ENCODE results near the gene DMRTC2. TPM values are rescaled to one million over a fixed set of nuclear protein-coding genes. Genes with fewer than 3 reads are reported as not detected.

Gene DMRTC2
- total RNA-seq, 8 experiments from 2014 or later = 0.09 to 0.90 (median 0.13) TPM; not detected in 3

DNA sequence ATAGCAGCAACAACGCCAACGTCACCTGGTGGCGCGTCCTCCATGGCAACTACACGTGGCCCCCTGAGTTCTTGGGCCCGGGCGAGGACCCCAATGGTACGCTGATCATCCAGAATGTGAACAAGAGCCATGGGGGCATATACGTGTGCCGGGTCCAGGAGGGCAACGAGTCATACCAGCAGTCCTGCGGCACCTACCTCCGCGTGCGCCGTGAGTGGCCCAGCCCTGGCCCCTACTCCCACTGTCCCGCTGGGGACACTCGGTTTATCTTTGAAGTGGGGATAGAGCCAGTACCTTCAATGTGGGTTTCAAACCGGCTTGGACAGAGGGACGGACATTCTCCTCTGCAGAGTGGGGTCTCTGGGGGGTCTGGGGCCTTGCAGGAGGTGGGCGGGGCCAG, 34.2 kb downstream of the DMRTC2 start:
- peaks cover 3 to 6% of the 10 kb centered on the region in 2 donors for H3K4me1 ChIP-seq (replicated peaks in 1 of 2)
- no peak overlapping the region for H3K4me3 ChIP-seq
- in situ Hi-C loops (cut with MboI; ENCODE audit: low pct_unique_long_range_greater_than_20kb in 2 of 9, low sequenced_read_pairs in 9 of 9, unreplicated experiment in 9 of 9) = loop anchor here in 1 of 9 experiments (10.0 kb wide), 1 partner anchor 76 kb away; the partner anchor contains the start of gene RABAC1
- no peak for ATAC-seq (replicated peaks in 6 of 8)
- no peak overlapping the region for H3K27ac ChIP-seq
- WGBS, 10 experiments = 73% methylated on average over 3 of the region's 21 CpGs; no CpG with 5 or more reads in 9 of the 10 experiments

DNA sequence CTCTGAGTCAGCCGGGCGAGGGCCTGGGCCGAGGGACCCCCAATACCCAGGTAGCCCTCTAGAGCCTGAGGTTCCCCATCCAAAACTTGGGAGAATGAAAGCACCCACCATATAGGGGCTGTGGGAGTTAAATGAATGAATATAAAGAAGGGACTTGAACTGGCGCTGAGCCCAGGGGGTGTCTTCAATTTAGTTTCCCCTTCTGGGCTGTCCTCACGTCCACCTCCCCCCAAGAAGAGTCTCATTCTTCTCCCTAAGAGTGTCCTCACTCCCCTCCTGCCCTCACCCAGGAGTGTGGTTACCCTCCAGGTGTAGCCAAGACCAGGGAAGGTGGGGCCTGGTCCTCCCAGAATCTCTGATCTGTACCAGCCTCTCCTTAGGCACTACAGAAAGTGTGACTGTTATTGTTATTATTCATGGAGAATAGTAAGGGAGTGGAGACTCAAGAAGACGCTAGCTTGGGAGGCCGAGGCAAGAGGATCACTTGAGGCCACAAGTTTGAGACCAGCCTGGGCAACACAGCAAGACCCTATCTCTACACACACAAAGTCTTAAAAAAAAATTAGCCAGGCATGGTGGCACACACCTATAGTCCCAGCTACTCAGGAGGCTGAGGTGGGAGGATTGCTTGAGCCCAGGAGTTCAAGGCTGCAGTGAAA, 35.0 kb downstream of the DMRTC2 start:
- no peak overlapping the region for H3K27ac ChIP-seq
- H3K4me3 ChIP-seq = no peak overlapping the region
- in situ Hi-C loops (cut with MboI; ENCODE audit: low pct_unique_long_range_greater_than_20kb in 2 of 9, low sequenced_read_pairs in 9 of 9, unreplicated experiment in 9 of 9) = loop anchor here in 2 of 9 experiments (10.0 kb wide), 1 partner anchor 75 kb away; the partner anchor contains the start of gene RABAC1 (in 2 of the 2)
- no peak for ATAC-seq (replicated peaks in 6 of 8)
- peaks cover 4 to 7% of the 10 kb centered on the region in 2 donors for H3K4me1 ChIP-seq (replicated peaks in 1 of 2)
- 56 to 92% (median 67%) methylated on average over 1 to 3 of the region's 7 CpGs; no CpG with 5 or more reads in 6 of the 10 experiments for WGBS, 10 experiments

- Histone ChIP-seq H3K27ac (no peak overlapping the region), H3K4me1 (replicated peaks in 1 of 2) (peaks cover 9 to 12% of the 10 kb centered on the region in 2 donors), H3K4me3 (no peak overlapping the region)
- 40% methylated on average over 1 of the region's 5 CpGs; no CpG with 5 or more reads in 9 of the 10 experiments for WGBS, 10 experiments
- no peak for ATAC-seq (replicated peaks in 6 of 8)
- in situ Hi-C loops (cut with MboI; ENCODE audit: low pct_unique_long_range_greater_than_20kb in 2 of 9, low sequenced_read_pairs in 9 of 9, unreplicated experiment in 9 of 9) = loop anchor here in 1 of 9 experiments (10.0 kb wide), 1 partner anchor 74 kb away; the partner anchor contains the start of gene RABAC1
Observed at GRCh38 chr19:41880329-41880708, 35.5 kb downstream of the DMRTC2 start.

GRCh38 chr19:41882568-41883462, 38.0 kb downstream of the DMRTC2 start, which contains the start of gene ARHGEF1:
Gene ARHGEF1 (plus strand): TSS chr19:41883184. CDS start chr19:41888083, 4,899 bp downstream.
- ATAC-seq (replicated peaks in 6 of 8) = peak in 1 of 8 experiments; percentile 2
- H3K4me3 ChIP-seq = peak within 1 kb of the TSS; percentile 54 to 91 (median 79)
- WGBS, 10 experiments = 0 to 31% (median 14%) methylated on average over 2 to 5 of the region's 80 CpGs
- peaks cover 9 to 12% of the 10 kb centered on the region in 2 donors for H3K4me1 ChIP-seq (replicated peaks in 1 of 2)
- in situ Hi-C loops (cut with MboI; ENCODE audit: low pct_unique_long_range_greater_than_20kb in 2 of 9, low sequenced_read_pairs in 9 of 9, unreplicated experiment in 9 of 9) = loop anchor here in 1 of 9 experiments (10.0 kb wide), 1 partner anchor 72 kb away; the partner anchor contains the start of gene RABAC1
- no peak within 1 kb of the TSS for H3K27ac ChIP-seq

- WGBS, 10 experiments = 0 to 6% (median 3%) methylated on average over 2 to 10 of the region's 23 CpGs; no CpG with 5 or more reads in 5 of the 10 experiments
- in situ Hi-C loops (cut with MboI; ENCODE audit: low pct_unique_long_range_greater_than_20kb in 2 of 9, low sequenced_read_pairs in 9 of 9, unreplicated experiment in 9 of 9) = loop anchor here in 1 of 9 experiments (10.0 kb wide), 1 partner anchor 71 kb away; the partner anchor contains the start of gene RABAC1
- H3K4me3 ChIP-seq = peak overlapping the region; percentile 54 to 91 (median 79)
- peaks cover 9 to 12% of the 10 kb centered on the region in 2 donors for H3K4me1 ChIP-seq (replicated peaks in 1 of 2)
- H3K27ac ChIP-seq = no peak overlapping the region
- no peak for ATAC-seq (replicated peaks in 6 of 8)
Observed at GRCh38 chr19:41883463-41883820, 38.6 kb downstream of the DMRTC2 start.

DNA sequence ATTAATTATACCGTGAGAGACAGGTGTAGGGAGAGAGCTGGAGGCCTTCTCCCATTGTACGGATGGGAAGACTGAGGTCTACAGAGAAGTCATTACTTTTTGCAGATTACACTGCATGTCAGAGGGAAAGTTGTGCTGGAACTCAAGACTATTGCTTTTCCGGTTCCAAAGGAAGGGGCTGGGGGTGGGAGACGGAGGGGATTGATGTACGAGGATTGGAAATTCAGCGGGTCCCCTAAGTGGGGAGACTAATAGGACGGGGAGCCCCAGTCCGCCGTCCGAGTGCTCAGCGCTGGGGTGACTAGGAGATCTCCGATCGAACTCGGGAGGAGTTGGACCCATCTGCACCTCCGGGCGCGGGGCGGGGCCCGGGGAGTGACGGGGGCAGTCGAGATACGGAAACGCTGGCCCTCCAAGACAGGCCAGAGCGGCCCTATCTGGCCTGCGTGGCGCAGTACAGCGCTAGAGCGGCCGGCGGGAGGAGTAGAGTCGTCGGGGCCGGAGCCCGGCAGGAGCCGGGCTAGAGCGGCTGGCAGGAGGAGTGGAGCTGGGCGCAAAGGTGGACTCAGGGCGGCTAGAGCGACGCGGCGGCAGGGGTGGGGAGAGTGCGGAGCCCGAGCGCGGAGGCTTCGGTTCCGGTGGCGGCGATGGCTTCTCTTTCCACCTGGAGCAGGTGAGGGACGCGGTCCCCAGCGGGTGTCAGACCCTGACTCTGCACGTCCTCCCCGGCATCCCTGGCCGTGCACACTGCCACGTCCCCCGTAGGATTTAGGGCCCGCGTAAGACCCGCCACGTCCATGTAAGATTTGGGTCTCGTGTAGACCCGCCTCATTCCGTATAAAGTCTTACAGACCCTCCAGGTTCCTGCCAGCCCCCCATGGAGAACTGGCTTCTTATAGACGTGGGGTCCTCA, 39.2 kb downstream of the DMRTC2 start:
- 0% methylated on average over 1 to 11 of the region's 66 CpGs; no CpG with 5 or more reads in 2 of the 10 experiments for WGBS, 10 experiments
- in situ Hi-C loops (cut with MboI; ENCODE audit: low pct_unique_long_range_greater_than_20kb in 2 of 9, low sequenced_read_pairs in 9 of 9, unreplicated experiment in 9 of 9) = loop anchor here in 1 of 9 experiments (10.0 kb wide), 1 partner anchor 71 kb away; the partner anchor contains the start of gene RABAC1
- H3K27ac ChIP-seq = peak overlapping the region in 1 of 2 donors; percentile 73

DNA sequence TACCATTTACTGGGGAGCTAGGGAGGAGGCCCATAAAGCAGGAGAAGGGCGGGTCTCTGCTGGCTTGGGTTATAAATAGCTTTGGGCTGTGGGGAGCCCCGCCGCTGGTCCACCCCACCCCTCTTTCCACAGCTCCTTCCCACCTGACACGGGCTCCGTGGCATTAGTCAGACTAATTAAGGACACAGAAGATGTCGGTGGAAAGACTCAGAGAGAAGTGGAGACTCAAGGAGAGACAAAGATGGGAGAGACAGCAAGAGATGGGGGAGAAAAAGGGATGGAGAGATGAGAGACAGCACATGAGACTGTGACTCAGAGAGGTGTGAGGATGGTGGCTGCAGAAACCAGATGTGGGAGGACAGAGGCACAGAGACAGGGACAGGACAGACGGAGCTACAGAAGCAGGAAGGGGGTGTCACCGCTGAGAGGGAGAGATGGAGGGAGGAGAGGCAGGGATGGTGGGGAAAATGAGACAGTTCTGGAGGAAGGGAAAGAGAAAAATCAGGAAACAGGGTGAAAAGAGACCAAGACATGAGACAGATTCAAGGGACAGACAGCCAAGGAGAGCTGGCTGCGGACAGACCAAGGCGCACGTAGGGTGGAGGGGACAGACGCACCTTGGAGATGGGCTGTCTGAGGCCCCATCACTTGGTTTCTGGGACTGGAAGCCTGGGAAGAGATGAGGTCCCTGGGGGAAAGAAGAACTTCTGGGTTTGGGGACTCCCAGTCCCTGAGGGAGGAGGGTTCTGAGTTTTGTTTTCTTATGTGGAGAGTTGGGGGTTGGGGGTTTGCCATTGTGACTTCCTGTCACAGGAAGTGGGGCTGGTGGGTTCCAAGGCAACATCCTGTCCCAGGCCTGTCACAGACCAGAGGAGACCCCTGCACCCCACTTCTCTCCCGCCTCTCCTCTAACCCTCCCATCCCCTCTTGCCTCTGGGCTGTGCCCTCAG, 42.2 kb downstream of the DMRTC2 start:
- peak in 2 of 8 experiments; percentile 6 to 14 for ATAC-seq (replicated peaks in 6 of 8)
- in situ Hi-C loops (cut with MboI; ENCODE audit: low pct_unique_long_range_greater_than_20kb in 2 of 9, low sequenced_read_pairs in 9 of 9, unreplicated experiment in 9 of 9) = loop anchor here in 1 of 9 experiments (10.0 kb wide), 1 partner anchor 68 kb away; the partner anchor contains the start of gene RABAC1
- WGBS, 10 experiments = 35 to 87% (median 74%) methylated on average over 1 to 12 of the region's 13 CpGs; no CpG with 5 or more reads in 2 of the 10 experiments
- H3K4me1 ChIP-seq (replicated peaks in 1 of 2) = peaks cover 9 to 12% of the 10 kb centered on the region in 2 donors
- H3K27ac ChIP-seq = no peak overlapping the region
- no peak overlapping the region for H3K4me3 ChIP-seq

More for the DNA sequence above, 39.2 kb downstream of the DMRTC2 start:
- ATAC-seq (replicated peaks in 6 of 8) = peak; percentile 86 to 98 (median 98)
- peak overlapping the region; percentile 54 to 91 (median 79) for H3K4me3 ChIP-seq
- peaks cover 9 to 12% of the 10 kb centered on the region in 2 donors for H3K4me1 ChIP-seq (replicated peaks in 1 of 2)

DNA sequence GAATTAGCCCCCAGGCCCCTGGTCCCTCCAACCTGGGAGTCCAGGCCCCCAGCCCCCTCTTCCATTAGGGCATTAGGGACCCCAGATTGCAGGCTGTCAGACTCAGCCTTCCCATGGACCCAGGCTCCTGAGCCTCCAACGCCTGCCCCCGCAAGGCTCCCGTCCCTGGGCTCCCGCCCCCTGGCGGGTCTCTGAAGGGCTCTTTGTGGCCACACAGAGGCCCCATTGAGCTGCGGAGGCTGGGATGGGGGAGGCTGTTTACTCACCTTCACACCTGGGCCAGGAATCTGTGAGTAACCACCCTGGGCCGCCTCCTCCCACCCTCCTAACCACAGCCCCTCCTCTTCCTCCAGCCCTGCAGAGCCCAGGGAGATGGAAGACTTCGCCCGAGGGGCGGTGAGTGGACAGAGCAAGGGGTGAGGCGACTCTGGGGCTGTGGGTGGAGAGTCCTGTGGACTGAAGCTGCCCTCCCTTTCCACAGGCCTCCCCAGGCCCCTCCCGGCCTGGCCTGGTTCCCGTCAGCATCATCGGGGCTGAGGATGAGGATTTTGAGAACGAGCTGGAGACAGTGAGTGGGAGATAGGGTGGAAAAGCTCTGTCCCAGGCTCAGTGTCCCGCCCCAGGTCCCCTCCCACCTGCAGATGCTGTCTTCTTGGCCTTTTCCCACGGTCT, 43.0 kb downstream of the DMRTC2 start:
- peaks cover 9 to 12% of the 10 kb centered on the region in 2 donors for H3K4me1 ChIP-seq (replicated peaks in 1 of 2)
- in situ Hi-C loops (cut with MboI; ENCODE audit: low pct_unique_long_range_greater_than_20kb in 2 of 9, low sequenced_read_pairs in 9 of 9, unreplicated experiment in 9 of 9) = loop anchor here in 1 of 9 experiments (10.0 kb wide), 1 partner anchor 67 kb away; the partner anchor contains the start of gene RABAC1
- no peak overlapping the region for H3K4me3 ChIP-seq
- 60 to 71% methylated on average over 1 to 10 of the region's 17 CpGs; no CpG with 5 or more reads in 8 of the 10 experiments for WGBS, 10 experiments
- ATAC-seq (replicated peaks in 6 of 8) = peak in 2 of 8 experiments; percentile 35 to 39
- no peak overlapping the region for H3K27ac ChIP-seq

- 80 to 100% (median 86%) methylated on average over 1 to 2 of the region's 12 CpGs; no CpG with 5 or more reads in 6 of the 10 experiments for WGBS, 10 experiments
- H3K4me1 ChIP-seq (replicated peaks in 1 of 2) = peaks cover 6% of the 10 kb centered on the region in 2 donors
- H3K27ac ChIP-seq = no peak overlapping the region
- no peak for ATAC-seq (replicated peaks in 6 of 8)
- no peak overlapping the region for H3K4me3 ChIP-seq
- in situ Hi-C loops (cut with MboI; ENCODE audit: low pct_unique_long_range_greater_than_20kb in 2 of 9, low sequenced_read_pairs in 9 of 9, unreplicated experiment in 9 of 9) = loop anchor here in 1 of 9 experiments (10.0 kb wide), 1 partner anchor 66 kb away; the partner anchor contains the start of gene RABAC1
Observed at GRCh38 chr19:41888926-41889325, 44.1 kb downstream of the DMRTC2 start.

DNA sequence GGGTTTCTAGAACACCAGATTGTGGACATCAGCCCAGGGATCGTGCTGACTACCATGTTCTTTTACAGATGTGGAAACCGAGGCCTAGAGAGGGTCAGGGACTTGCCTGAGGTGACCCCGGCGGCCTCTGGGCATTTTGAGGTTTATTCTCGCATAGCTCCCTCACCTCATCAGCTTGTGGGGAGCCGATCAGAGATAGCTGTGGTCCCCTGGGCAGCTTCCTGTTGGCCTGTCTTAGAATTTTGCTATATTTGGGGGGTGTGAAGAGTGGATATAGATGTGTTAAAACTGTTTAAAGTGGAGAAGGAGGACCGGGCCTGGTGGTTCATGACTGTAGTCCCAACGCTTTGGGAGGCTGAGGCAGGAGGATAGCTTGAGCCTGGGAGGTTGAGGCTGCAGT, 45.1 kb downstream of the DMRTC2 start:
- peaks cover 4% of the 10 kb centered on the region in 2 donors for H3K4me1 ChIP-seq (replicated peaks in 1 of 2)
- WGBS, 10 experiments = 90 to 100% (median 98%) methylated on average over 1 to 4 of the region's 8 CpGs; no CpG with 5 or more reads in 4 of the 10 experiments
- no peak overlapping the region for H3K4me3 ChIP-seq
- no peak for ATAC-seq (replicated peaks in 6 of 8)
- in situ Hi-C loops (cut with MboI; ENCODE audit: low pct_unique_long_range_greater_than_20kb in 2 of 9, low sequenced_read_pairs in 9 of 9, unreplicated experiment in 9 of 9) = loop anchor here in 1 of 9 experiments (10.0 kb wide), 1 partner anchor 65 kb away; the partner anchor contains the start of gene RABAC1
- no peak overlapping the region for H3K27ac ChIP-seq

All from motor neuron (in vitro differentiated cells).